BE2C (cell line): ENCODE measurements around the gene NCAPD2.
"Not testable (repeated sequence)": the region's sequence is repeated elsewhere in the genome, so short reads cannot be mapped to it uniquely, and the experiment has no call there.

ENCODE experiments used
- DNase-seq: peaks from one replicate; pipeline ENCODE4 v3.0.0-alpha.2; 2020
- H3K27me3 ChIP-seq: fragments of 250-450 bp; sonication (Bioruptor Pico); 2 replicates; pipeline ENCODE4 v1.5.1; 2020; ENCODE audit warnings: mild to moderate bottlenecking
- H3K36me3 ChIP-seq: fragments of 250-450 bp; sonication (Bioruptor Pico); 2 replicates; pipeline ENCODE4 v1.5.1; 2020; ENCODE audit warnings: mild to moderate bottlenecking
- H3K4me1 ChIP-seq: fragments of 250-450 bp; sonication (Bioruptor Pico); 2 replicates; pipeline ENCODE4 v1.5.1; 2020
- H3K4me3 ChIP-seq: 2 replicates; pipeline ENCODE4 v1.5.1; 2011; ENCODE audit warnings: low read depth, low read length
- H3K9me3 ChIP-seq: fragments of 250-450 bp; sonication (Bioruptor Pico); 2 replicates; pipeline ENCODE4 v1.5.1; 2020
- CTCF ChIP-seq: IDR thresholded peaks from 2 replicates; pipeline ENCODE4 v1.5.1; 2012; ENCODE audit warnings: mild to moderate bottlenecking, low read depth, low read length

Gene NCAPD2

GRCh38 chr12:6476489-6476888, 17.4 kb upstream of the NCAPD2 start:
- Histone ChIP-seq H3K4me3 (no peak overlapping the region), H3K4me1 (no peaks in the 10 kb centered on the region), H3K27me3 (no peaks in the 10 kb centered on the region), H3K36me3 (no peaks in the 10 kb centered on the region), H3K9me3 (no peaks in the 10 kb centered on the region)
- TF ChIP-seq CTCF, result no peak
- no peak for DNase-seq

DNA sequence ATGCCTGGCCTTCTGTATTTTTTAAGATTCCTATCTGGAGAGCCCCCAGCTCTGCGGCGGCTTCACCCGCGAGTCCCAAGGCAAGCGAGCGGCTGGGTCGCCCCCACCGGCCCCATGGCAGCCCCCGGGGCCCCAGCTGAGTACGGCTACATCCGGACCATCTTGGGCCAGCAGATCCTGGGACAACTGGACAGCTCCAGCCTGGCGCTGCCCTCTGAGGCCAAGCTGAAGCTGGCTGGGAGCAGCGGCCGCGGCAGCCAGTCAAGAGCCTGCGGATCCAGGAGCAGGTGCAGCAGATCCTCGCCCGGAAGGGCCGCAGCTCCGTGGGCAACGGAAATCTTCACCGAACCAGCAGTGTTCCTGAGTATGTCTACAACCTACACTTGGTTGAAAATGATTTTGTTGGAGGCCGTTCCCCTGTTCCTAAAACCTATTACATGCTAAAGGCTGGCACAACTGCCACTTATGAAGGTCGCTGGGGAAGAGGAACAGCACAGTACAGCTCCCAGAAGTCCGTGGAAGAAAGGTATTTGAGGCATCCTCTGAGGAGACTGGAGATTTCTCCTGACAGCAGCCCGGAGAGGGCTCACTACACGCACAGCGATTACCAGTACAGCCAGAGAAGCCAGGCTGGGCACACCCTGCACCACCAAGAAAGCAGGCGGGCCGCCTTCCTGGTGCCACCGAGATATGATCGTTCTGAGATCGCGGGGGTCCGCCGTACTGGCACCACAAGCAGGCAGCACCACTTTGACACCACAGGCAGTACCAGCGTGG, 16.1 kb upstream of the NCAPD2 start:
- not testable (repeated sequence) for H3K4me3 ChIP-seq, H3K27me3 ChIP-seq, H3K9me3 ChIP-seq, DNase-seq, H3K36me3 ChIP-seq, H3K4me1 ChIP-seq

GRCh38 chr12:6478416-6478815, 15.5 kb upstream of the NCAPD2 start:
- no peak for DNase-seq
- Histone ChIP-seq H3K4me3 (no peak overlapping the region), H3K36me3 (no peaks in the 10 kb centered on the region), H3K9me3 (no peaks in the 10 kb centered on the region), H3K4me1 (no peaks in the 10 kb centered on the region), H3K27me3 (no peaks in the 10 kb centered on the region)
- TF ChIP-seq CTCF, result no peak

GRCh38 chr12:6488240-6488639, 5.7 kb upstream of the NCAPD2 start:
- no peaks in the 10 kb centered on the region for H3K9me3 ChIP-seq
- H3K4me1 ChIP-seq, result no peaks in the 10 kb centered on the region
- H3K4me3 ChIP-seq, result no peak overlapping the region
- DNase-seq, result no peak
- H3K36me3 ChIP-seq, result peaks cover 8% of the 10 kb centered on the region
- no peak for TF ChIP-seq CTCF
- H3K27me3 ChIP-seq, result no peaks in the 10 kb centered on the region

DNA sequence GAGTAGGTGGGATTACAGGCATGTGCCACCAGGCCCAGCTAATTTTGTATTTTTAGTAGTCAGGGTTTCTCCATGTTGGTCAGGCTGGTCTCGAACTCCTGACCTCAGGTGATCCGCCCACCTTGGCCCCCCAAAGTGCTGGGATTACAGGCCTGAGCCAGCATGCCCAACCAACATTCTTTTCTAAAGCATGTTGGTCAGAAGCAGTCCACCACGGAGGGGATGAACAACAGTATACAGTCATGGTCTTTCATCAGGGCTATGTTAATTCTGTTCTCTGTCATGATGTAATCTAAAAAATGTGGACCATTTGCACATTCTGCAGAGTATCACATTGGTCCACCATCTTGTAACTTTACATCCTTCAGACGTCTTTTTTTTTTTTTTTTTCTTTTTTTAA, 4.5 kb upstream of the NCAPD2 start:
- Histone ChIP-seq H3K27me3 (no peaks in the 10 kb centered on the region), H3K9me3 (no peaks in the 10 kb centered on the region), H3K4me3 (no peak overlapping the region), H3K4me1 (no peaks in the 10 kb centered on the region), H3K36me3 (peaks cover 8% of the 10 kb centered on the region)
- no peak for DNase-seq
- TF ChIP-seq CTCF, result no peak

DNA sequence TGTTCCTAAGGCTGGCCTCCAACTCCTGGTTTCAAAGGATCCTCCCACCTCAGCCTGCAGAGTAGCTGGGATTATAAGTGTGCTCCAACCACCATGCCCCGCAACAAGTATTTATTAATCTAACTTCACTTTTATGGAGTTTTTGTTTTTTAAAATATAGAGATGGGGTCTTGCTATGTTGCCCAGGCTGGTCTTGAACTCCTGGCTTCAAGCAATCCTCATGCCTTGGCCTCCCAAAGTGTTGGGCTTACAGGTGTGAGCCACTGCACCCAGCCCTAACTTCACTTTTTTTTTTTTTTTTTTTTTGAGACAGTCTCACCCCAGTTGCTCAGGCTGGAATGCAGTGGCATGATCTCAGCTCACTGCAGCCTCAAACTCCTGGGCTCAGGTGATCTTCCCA, 3.2 kb upstream of the NCAPD2 start:
- H3K27me3 ChIP-seq, H3K4me1 ChIP-seq, DNase-seq, H3K4me3 ChIP-seq, H3K9me3 ChIP-seq: not testable (repeated sequence)
- H3K36me3 ChIP-seq, result peaks cover 15% of the 10 kb centered on the region

DNA sequence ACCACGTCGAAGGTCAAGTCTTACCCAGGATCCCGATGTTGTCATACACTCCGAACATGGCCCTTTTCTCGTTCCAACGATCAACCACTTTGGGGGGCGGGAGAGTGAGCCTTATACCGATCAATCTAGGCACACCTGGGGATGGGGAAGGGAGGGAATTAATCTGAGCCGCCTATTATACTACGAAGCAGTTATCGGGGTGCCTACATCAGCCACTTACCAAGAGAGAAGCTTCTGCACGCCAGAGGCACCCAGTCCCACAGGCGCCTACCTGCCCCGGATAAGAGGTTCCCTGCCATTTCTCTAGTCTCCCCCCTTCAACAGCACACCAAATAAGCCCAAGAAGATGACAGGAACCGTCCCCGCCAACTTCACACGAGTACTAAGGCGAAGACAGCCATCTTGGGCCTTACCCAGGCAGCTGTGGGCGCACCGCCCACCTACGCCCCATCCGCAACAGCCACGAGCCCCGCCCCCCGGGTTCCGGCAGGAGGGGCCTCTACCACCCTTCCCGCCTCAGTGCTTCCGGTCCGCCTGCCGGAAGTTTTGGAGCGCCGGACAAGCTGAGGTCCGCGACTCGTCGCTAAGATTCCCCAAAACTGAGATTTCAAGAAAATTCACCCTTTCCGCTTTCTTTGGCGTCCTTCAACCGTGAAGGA, 935 bp upstream of the NCAPD2 start, which contains the start of gene MRPL51:
Gene MRPL51, minus strand, starts transcription at position 425 of the 659 bp plus-strand sequence. Its CDS starts 126 bp downstream, at position 299.
- Histone ChIP-seq H3K27me3 (no peaks in the 10 kb centered on the region), H3K9me3 (no peaks in the 10 kb centered on the region), H3K4me3 (peak within 1 kb of the TSS; percentile 93), H3K36me3 (peaks cover 34% of the 10 kb centered on the region), H3K4me1 (peaks cover 2% of the 10 kb centered on the region; the same call in 1 of the 2 replicates)
- no peak for TF ChIP-seq CTCF
- DNase-seq, result peak; percentile 99
